ENCODE results near the gene MGAT4C. TPM values are rescaled to one million over a fixed set of nuclear protein-coding genes. Genes with fewer than 3 reads are reported as not detected.

The MGAT4C gene
- total RNA-seq, 1 donor from 2014 or later: not detected

- Mint-ChIP-seq H3K27ac (no peak overlapping the region), H3K4me1 (ENCODE audit: low read depth) (no peaks in the 10 kb centered on the region), H3K27me3 (ENCODE audit: low read depth) (no peaks in the 10 kb centered on the region), H3K36me3 (ENCODE audit: low read depth) (no peaks in the 10 kb centered on the region), H3K4me3 (ENCODE audit: low read depth) (no peak overlapping the region), H3K9me3 (peaks cover 6% of the 10 kb centered on the region)
- no peak for DNase-seq (ENCODE audit: low spot score)
- intact Hi-C loops (cut with micrococcal nuclease): no loop called here
Observed at GRCh38 chr12:86213012-86213411, 43.2 kb downstream of the MGAT4C start.

- Mint-ChIP-seq H3K4me3 (ENCODE audit: low read depth) (no peak overlapping the region), H3K4me1 (ENCODE audit: low read depth) (no peaks in the 10 kb centered on the region), H3K36me3 (ENCODE audit: low read depth) (no peaks in the 10 kb centered on the region), H3K9me3 (no peaks in the 10 kb centered on the region), H3K27ac (no peak overlapping the region), H3K27me3 (ENCODE audit: low read depth) (no peaks in the 10 kb centered on the region)
- DNase-seq (ENCODE audit: low spot score): no peak
- intact Hi-C loops (cut with micrococcal nuclease): no loop called here
Observed at GRCh38 chr12:86198696-86199444, 57.3 kb downstream of the MGAT4C start.

DNA sequence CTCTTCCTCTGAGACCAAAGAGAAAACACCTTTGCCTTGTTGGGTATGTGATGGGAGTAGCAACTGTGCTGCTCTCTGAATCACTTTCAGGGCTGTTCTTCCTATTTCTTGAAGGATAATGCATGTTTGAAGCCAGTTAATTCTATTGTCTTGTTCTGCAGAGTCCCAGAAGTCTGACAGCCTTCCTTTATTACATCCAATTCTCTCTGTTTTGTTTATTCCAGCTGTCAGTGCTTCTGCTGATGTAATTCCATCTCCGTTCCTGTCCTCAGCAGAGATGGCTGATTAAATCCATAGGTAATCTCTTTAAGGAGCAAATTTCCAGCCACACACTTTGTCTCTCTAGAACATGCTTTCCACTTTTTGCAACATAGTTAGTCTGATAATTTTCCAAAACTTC, 59.7 kb downstream of the MGAT4C start:
- Mint-ChIP-seq H3K27me3 (ENCODE audit: low read depth) (no peaks in the 10 kb centered on the region), H3K4me1 (ENCODE audit: low read depth) (no peaks in the 10 kb centered on the region), H3K27ac (no peak overlapping the region), H3K36me3 (ENCODE audit: low read depth) (no peaks in the 10 kb centered on the region), H3K9me3 (no peaks in the 10 kb centered on the region), H3K4me3 (ENCODE audit: low read depth) (no peak overlapping the region)
- DNase-seq (ENCODE audit: low spot score): no peak
- intact Hi-C loops (cut with micrococcal nuclease): no loop called here

GRCh38 chr12:86194721-86195120, 61.5 kb downstream of the MGAT4C start:
- no peak for DNase-seq (ENCODE audit: low spot score)
- H3K9me3 Mint-ChIP-seq: no peaks in the 10 kb centered on the region
- H3K36me3 Mint-ChIP-seq (ENCODE audit: low read depth): no peaks in the 10 kb centered on the region
- no peak overlapping the region for H3K4me3 Mint-ChIP-seq (ENCODE audit: low read depth)
- intact Hi-C loops (cut with micrococcal nuclease): no loop called here
- no peaks in the 10 kb centered on the region for H3K27me3 Mint-ChIP-seq (ENCODE audit: low read depth)
- H3K4me1 Mint-ChIP-seq (ENCODE audit: low read depth): no peaks in the 10 kb centered on the region
- no peak overlapping the region for H3K27ac Mint-ChIP-seq

- Mint-ChIP-seq H3K27me3 (ENCODE audit: low read depth) (no peaks in the 10 kb centered on the region), H3K9me3 (no peaks in the 10 kb centered on the region), H3K36me3 (ENCODE audit: low read depth) (no peaks in the 10 kb centered on the region), H3K4me3 (ENCODE audit: low read depth) (no peak overlapping the region), H3K4me1 (ENCODE audit: low read depth) (no peaks in the 10 kb centered on the region), H3K27ac (no peak overlapping the region)
- no peak for DNase-seq (ENCODE audit: low spot score)
- intact Hi-C loops (cut with micrococcal nuclease): no loop called here
Observed at GRCh38 chr12:86193931-86194330, 62.3 kb downstream of the MGAT4C start.

- Mint-ChIP-seq H3K36me3 (ENCODE audit: low read depth) (no peaks in the 10 kb centered on the region), H3K27me3 (ENCODE audit: low read depth) (no peaks in the 10 kb centered on the region), H3K4me1 (ENCODE audit: low read depth) (no peaks in the 10 kb centered on the region), H3K4me3 (ENCODE audit: low read depth) (no peak overlapping the region), H3K9me3 (no peaks in the 10 kb centered on the region), H3K27ac (no peak overlapping the region)
- no peak for DNase-seq (ENCODE audit: low spot score)
- intact Hi-C loops (cut with micrococcal nuclease): no loop called here
Observed at GRCh38 chr12:86188226-86188625, 68.0 kb downstream of the MGAT4C start.

GRCh38 chr12:86186449-86186848, 69.7 kb downstream of the MGAT4C start:
- Mint-ChIP-seq H3K27me3 (ENCODE audit: low read depth) (no peaks in the 10 kb centered on the region), H3K9me3 (no peaks in the 10 kb centered on the region), H3K36me3 (ENCODE audit: low read depth) (no peaks in the 10 kb centered on the region), H3K4me1 (ENCODE audit: low read depth) (no peaks in the 10 kb centered on the region), H3K4me3 (ENCODE audit: low read depth) (no peak overlapping the region), H3K27ac (no peak overlapping the region)
- intact Hi-C loops (cut with micrococcal nuclease): no loop called here
- no peak for DNase-seq (ENCODE audit: low spot score)

DNA sequence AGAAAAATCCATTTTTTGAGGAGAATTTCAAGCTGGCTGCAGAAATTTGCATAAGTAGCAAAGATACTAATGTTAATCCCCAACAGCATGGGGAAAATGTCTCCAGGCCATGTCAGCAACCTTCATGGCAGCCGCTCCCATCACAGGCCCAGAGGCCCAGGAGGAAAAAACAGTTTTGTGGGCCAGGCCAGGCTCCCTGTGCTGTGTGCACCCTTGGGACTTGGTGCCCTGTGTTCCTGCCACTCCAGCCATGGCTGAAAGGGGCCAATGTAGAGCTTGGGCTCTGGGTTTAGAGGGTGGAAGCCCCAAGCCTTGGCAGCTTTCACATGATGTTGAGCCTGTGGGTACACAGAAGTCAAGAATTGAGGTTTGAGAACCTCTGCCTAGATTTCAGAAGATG, 76.3 kb downstream of the MGAT4C start:
- Mint-ChIP-seq H3K9me3 (peaks cover 4% of the 10 kb centered on the region), H3K4me1 (ENCODE audit: low read depth) (no peaks in the 10 kb centered on the region)

DNA sequence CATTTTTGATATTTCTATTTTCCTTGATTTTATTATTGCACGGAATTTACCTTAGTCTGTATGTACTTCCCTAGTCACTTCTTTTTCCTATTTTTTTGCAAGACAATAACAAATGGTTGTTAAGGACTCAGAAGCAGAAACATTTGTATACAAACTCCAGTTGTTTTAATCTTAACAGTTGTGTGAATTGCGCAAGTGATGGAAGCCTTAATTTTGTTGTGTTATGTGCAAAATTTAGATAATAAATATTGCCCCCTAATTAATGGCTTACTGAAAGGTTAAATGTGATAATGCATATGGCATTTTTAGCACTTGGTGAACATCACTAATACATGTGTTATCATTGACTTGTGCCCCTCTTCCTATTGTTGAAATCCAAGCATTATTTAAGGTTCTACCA, 82.0 kb downstream of the MGAT4C start:
- Mint-ChIP-seq H3K4me3 (ENCODE audit: low read depth) (no peak overlapping the region), H3K4me1 (ENCODE audit: low read depth) (no peaks in the 10 kb centered on the region), H3K27me3 (ENCODE audit: low read depth) (no peaks in the 10 kb centered on the region), H3K27ac (no peak overlapping the region), H3K36me3 (ENCODE audit: low read depth) (no peaks in the 10 kb centered on the region), H3K9me3 (peaks cover 4% of the 10 kb centered on the region)
- intact Hi-C loops (cut with micrococcal nuclease): no loop called here
- DNase-seq (ENCODE audit: low spot score): no peak

More for the DNA sequence above, 76.3 kb downstream of the MGAT4C start:
- Mint-ChIP-seq H3K4me3 (ENCODE audit: low read depth) (no peak overlapping the region), H3K27ac (no peak overlapping the region), H3K27me3 (ENCODE audit: low read depth) (no peaks in the 10 kb centered on the region), H3K36me3 (ENCODE audit: low read depth) (no peaks in the 10 kb centered on the region)
- no peak for DNase-seq (ENCODE audit: low spot score)
- intact Hi-C loops (cut with micrococcal nuclease): no loop called here

DNA sequence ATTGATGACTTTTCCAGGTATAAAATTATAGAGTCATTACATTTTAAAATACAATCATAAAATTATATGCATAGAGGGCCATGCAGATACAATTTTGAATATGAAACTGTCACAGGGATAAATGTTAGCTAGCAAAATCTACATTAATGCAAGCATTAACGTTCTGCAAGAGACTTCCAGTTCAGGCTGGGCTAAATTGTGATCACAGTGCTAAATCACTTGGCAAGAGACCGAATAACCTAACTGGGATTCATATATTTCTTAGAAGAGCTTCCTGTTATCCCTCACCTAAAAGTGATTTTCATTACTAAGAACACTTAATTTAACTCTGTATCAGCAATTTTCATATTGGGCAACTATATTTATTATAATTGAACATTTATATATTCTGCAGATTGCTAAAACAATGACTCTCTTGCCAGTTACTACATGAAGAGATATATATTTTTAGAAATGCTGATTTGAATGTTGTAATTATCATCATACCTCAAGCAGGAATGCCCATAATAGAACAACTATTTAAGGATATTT, 83.2 kb downstream of the MGAT4C start:
- H3K27me3 Mint-ChIP-seq (ENCODE audit: low read depth): no peaks in the 10 kb centered on the region
- intact Hi-C loops (cut with micrococcal nuclease): no loop called here
- no peaks in the 10 kb centered on the region for H3K36me3 Mint-ChIP-seq (ENCODE audit: low read depth)
- no peak overlapping the region for H3K27ac Mint-ChIP-seq
- H3K4me3 Mint-ChIP-seq (ENCODE audit: low read depth): no peak overlapping the region
- H3K9me3 Mint-ChIP-seq: peaks cover 4% of the 10 kb centered on the region
- no peaks in the 10 kb centered on the region for H3K4me1 Mint-ChIP-seq (ENCODE audit: low read depth)
- no peak for DNase-seq (ENCODE audit: low spot score)

GRCh38 chr12:86170051-86170450, 86.1 kb downstream of the MGAT4C start:
- Mint-ChIP-seq H3K9me3 (no peaks in the 10 kb centered on the region), H3K4me1 (ENCODE audit: low read depth) (no peaks in the 10 kb centered on the region), H3K4me3 (ENCODE audit: low read depth) (no peak overlapping the region), H3K27ac (no peak overlapping the region), H3K27me3 (ENCODE audit: low read depth) (no peaks in the 10 kb centered on the region), H3K36me3 (ENCODE audit: low read depth) (no peaks in the 10 kb centered on the region)
- DNase-seq (ENCODE audit: low spot score): no peak
- intact Hi-C loops (cut with micrococcal nuclease): no loop called here

DNA sequence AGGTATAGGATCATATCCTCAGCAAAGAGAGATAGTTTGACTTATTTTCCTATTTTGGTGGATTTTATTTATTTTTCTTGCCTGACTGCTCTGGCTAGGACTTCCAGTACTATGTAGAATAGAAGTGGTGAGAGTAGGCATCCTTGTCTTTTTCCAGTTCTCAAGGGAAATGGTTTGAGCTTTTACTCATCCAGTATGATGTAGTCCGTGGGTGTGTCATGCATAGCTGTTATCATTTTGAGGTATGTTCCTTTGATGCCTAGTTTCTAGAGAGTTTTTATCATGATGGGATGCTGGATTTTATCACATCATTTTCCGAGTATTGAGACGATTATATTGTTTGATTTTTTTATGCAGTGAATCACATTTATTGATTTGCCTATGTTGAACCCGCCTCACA, 97.2 kb downstream of the MGAT4C start:
- no peak for DNase-seq (ENCODE audit: low spot score)
- Mint-ChIP-seq H3K27me3 (ENCODE audit: low read depth) (no peaks in the 10 kb centered on the region), H3K27ac (no peak overlapping the region), H3K4me1 (ENCODE audit: low read depth) (no peaks in the 10 kb centered on the region), H3K9me3 (peaks cover 18% of the 10 kb centered on the region), H3K4me3 (ENCODE audit: low read depth) (no peak overlapping the region), H3K36me3 (ENCODE audit: low read depth) (no peaks in the 10 kb centered on the region)
- intact Hi-C loops (cut with micrococcal nuclease): no loop called here

DNA sequence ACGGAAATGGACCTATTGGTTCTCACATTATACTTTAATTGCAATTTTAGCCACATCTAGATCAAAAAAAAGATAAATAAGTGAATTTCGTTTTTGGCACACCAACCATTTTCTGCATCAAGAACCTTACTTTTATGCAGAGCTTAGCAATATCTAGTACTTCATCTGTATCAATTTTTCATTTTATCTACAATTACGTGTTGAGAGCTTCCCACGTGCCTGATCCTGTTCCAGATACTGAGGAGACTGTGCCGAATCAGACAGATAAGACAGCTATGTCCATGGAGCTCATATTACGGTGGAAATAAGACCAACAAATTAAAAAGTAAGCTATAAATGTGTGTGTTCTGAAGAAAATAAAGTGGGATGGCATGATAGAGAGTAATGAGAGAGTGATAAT, 101.6 kb downstream of the MGAT4C start:
- H3K27ac Mint-ChIP-seq: no peak overlapping the region
- intact Hi-C loops (cut with micrococcal nuclease): no loop called here
- no peaks in the 10 kb centered on the region for H3K36me3 Mint-ChIP-seq (ENCODE audit: low read depth)
- no peak overlapping the region for H3K4me3 Mint-ChIP-seq (ENCODE audit: low read depth)
- no peaks in the 10 kb centered on the region for H3K4me1 Mint-ChIP-seq (ENCODE audit: low read depth)
- H3K9me3 Mint-ChIP-seq: peaks cover 18% of the 10 kb centered on the region
- no peaks in the 10 kb centered on the region for H3K27me3 Mint-ChIP-seq (ENCODE audit: low read depth)
- no peak for DNase-seq (ENCODE audit: low spot score)

Data from activated T-helper 2 cell treated with anti-CD3 and anti-CD28 coated beads, Interferon-gamma antibody, Interleukin-2, Interleukin-4, amounts not matched to agents 10 μg/mL and 5 μg/mL and 100 μg/mL, durations not matched to agents 14 hours and 24 hours and 36 hours (primary cell).